Measurements from ENCODE around the gene SPRR2F. TPM values are rescaled to one million over a fixed set of nuclear protein-coding genes. Genes with fewer than 3 reads are reported as not detected.

Gene SPRR2F
- total RNA-seq = not detected in 2 replicates

GRCh38 chr1:153113416-153113815 is at the start of gene SPRR2F:
SPRR2F (minus strand) TSS chr1:153113516; CDS start chr1:153112733, 783 bp downstream.

GRCh38 chr1:153150846-153151245 is 37.5 kb upstream of the SPRR2F start, which contains the start of gene SPRR2G:
SPRR2G (minus strand) TSS chr1:153150890; CDS start chr1:153150110, 780 bp downstream.

GRCh38 chr1:153094426-153094825 is 18.9 kb downstream of the SPRR2F start, which contains the start of gene SPRR2E:
SPRR2E (minus strand) TSS chr1:153094526; CDS start chr1:153093751, 775 bp downstream.

GRCh38 chr1:153071511-153071910 is 41.8 kb downstream of the SPRR2F start, which contains the start of gene SPRR2B:
SPRR2B (minus strand) TSS chr1:153071611; CDS start chr1:153070839, 772 bp downstream.

Other genes starting within 250 kb of the SPRR2F start
- gene SMCP, start 235.2 kb downstream of the SPRR2F start, total RNA-seq = not detected in 2 replicates
- gene IVL, start 205.0 kb downstream of the SPRR2F start, total RNA-seq = 1.1 TPM in 1 of 2 replicates, not detected in the other
- gene SPRR5, start 166.3 kb downstream of the SPRR2F start, total RNA-seq = not detected in 2 replicates
- not detected in 2 replicates for gene SPRR4, start 142.9 kb downstream of the SPRR2F start, total RNA-seq
- not detected in 2 replicates for gene SPRR1A, start 129.4 kb downstream of the SPRR2F start, total RNA-seq
- gene SPRR3, start 111.8 kb downstream of the SPRR2F start, total RNA-seq = not detected in 2 replicates
- not detected in 2 replicates for gene SPRR1B, start 82.3 kb downstream of the SPRR2F start, total RNA-seq
- gene SPRR2D, start 72.4 kb downstream of the SPRR2F start, total RNA-seq = not detected in 2 replicates
- gene SPRR2A, start 56.0 kb downstream of the SPRR2F start, total RNA-seq = not detected in 2 replicates
- not detected in 2 replicates for gene SPRR2B, start 41.9 kb downstream of the SPRR2F start, total RNA-seq
- gene SPRR2E, start 19.0 kb downstream of the SPRR2F start, total RNA-seq = not detected in 2 replicates
- gene SPRR2G, start 37.4 kb upstream of the SPRR2F start, total RNA-seq = not detected in 2 replicates
- gene LELP1, start 89.9 kb upstream of the SPRR2F start, total RNA-seq = not detected in 2 replicates
- 0.51 TPM in 1 of 2 replicates, not detected in the other for gene PRR9, start 104.1 kb upstream of the SPRR2F start, total RNA-seq
- not detected in 2 replicates for gene LORICRIN, start 146.2 kb upstream of the SPRR2F start, total RNA-seq
- gene PGLYRP3, start 199.4 kb upstream of the SPRR2F start, total RNA-seq = not detected in 2 replicates
- not detected in 2 replicates for gene PGLYRP4, start 235.3 kb upstream of the SPRR2F start, total RNA-seq
- not detected in 2 replicates for gene S100A9, start 244.3 kb upstream of the SPRR2F start, total RNA-seq